Ovary (tissue), 3 donors: Measurements from ENCODE around the gene FAM222B.

Experiments used
- CTCF ChIP-seq, 3 donors: fragments of 450-650 bp in 2 of 3; fragments of 200-600 bp in 1 of 3; IDR thresholded peaks; one replicate each; pipeline versions ENCODE4 v1.5.1 to v1.8.0; 2016 to 2022; ENCODE audit warnings: antibody characterized with exemption in 3 of 3, mild to moderate bottlenecking in 1 of 3
- EP300 ChIP-seq: sonication (generic); formaldehyde crosslinking; IDR thresholded peaks from one replicate; pipeline ENCODE4 v1.6.1; 2017; ENCODE audit warnings: antibody characterized with exemption
- POLR2A ChIP-seq: fragments of 450-650 bp; IDR thresholded peaks from one replicate; pipeline ENCODE4 v1.6.1; 2017; ENCODE audit warnings: antibody characterized with exemption, mild to moderate bottlenecking, moderate library complexity
- donor health status: DM: no; HTN: no; CAD: no.

- no peak for TF ChIP-seq POLR2A
- TF ChIP-seq CTCF (IDR thresholded peaks at IDR 0.05) = no peak
- TF ChIP-seq EP300 = no peak
Observed at GRCh38 chr17:28726226-28726626, 116.4 kb downstream of the FAM222B start, which contains the start of gene TLCD1.
